ENCODE data around the gene LRRC49.
"Not testable (repeated sequence)": the region's sequence is repeated elsewhere in the genome, so short reads cannot be mapped to it uniquely, and the experiment has no call there.

Gene LRRC49

GRCh38 chr15:71003319-71003718 is 110.7 kb downstream of the LRRC49 start:
- H3K4me1 ChIP-seq (ENCODE audit: low read length): no peaks in the 10 kb centered on the region
- H2AFZ ChIP-seq (ENCODE audit: low read depth, low read length): no peak overlapping the region
- no peak overlapping the region for H3K9ac ChIP-seq (ENCODE audit: low read length)
- H4K20me1 ChIP-seq (ENCODE audit: insufficient read depth, low read length): no peaks in the 10 kb centered on the region
- 0 out of 2 replicates have a peak, but pooled peaks cover 3% of the 10 kb centered on the region for H3K27me3 ChIP-seq (ENCODE audit: low read depth, low read length)
- H3K27ac ChIP-seq (ENCODE audit: low read length): no peak overlapping the region
- H3K4me2 ChIP-seq (ENCODE audit: low read length): no peak overlapping the region
- no peaks in the 10 kb centered on the region for H3K9me3 ChIP-seq (ENCODE audit: insufficient read depth, low read length)
- no peak overlapping the region for H3K4me3 ChIP-seq (ENCODE audit: low read length)
- no peaks in the 10 kb centered on the region for H3K79me2 ChIP-seq (ENCODE audit: low read length)
- H3K36me3 ChIP-seq (replicated peaks; ENCODE audit: low read depth, low read length): no peaks in the 10 kb centered on the region
- TF ChIP-seq EZH2phosphoT487 (IDR thresholded peaks at IDR 0.05; ENCODE audit: low read depth) (no peak), CTCF (IDR thresholded peaks at IDR 0.05; ENCODE audit: low read depth, low read length) (no peak)

- not testable (repeated sequence) for H3K9ac ChIP-seq (ENCODE audit: low read length); H3K27me3 ChIP-seq (ENCODE audit: low read depth, low read length); H2AFZ ChIP-seq (ENCODE audit: low read depth, low read length)
These were observed 111.9 kb downstream of the LRRC49 start for GRCh38 chr15:71004506-71004905.

DNA sequence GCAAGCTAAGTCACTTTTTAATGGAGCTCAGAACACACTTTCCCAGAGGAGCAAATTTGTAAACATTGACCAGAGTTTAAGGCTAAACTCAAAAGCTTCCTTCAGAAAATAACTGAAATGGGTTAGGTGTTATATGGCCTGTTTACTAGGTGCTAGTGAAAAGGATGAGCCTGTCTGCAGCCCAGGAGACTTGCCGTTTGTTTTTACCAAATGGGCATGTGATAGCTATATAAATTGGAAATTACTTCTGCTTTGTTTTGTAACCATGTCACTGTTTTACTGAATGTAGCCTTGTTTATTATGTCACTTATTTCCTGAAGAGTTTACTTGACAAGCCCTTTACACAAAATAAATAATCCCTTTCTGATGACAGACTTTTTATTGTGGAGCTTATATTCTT is 113.3 kb downstream of the LRRC49 start:
- H3K4me1 ChIP-seq (ENCODE audit: low read length): peaks cover 13% of the 10 kb centered on the region
- H3K27me3 ChIP-seq (ENCODE audit: low read depth, low read length): 0 out of 2 replicates have a peak, but pooled peaks cover 3% of the 10 kb centered on the region
- H3K4me2 ChIP-seq (ENCODE audit: low read length): no peak overlapping the region
- H3K4me3 ChIP-seq (ENCODE audit: low read length): no peak overlapping the region
- no peak overlapping the region for H3K9ac ChIP-seq (ENCODE audit: low read length)
- no peaks in the 10 kb centered on the region for H3K36me3 ChIP-seq (replicated peaks; ENCODE audit: low read depth, low read length)
- no peaks in the 10 kb centered on the region for H3K79me2 ChIP-seq (ENCODE audit: low read length)
- H4K20me1 ChIP-seq (ENCODE audit: insufficient read depth, low read length): no peaks in the 10 kb centered on the region
- no peaks in the 10 kb centered on the region for H3K9me3 ChIP-seq (ENCODE audit: insufficient read depth, low read length)
- H2AFZ ChIP-seq (ENCODE audit: low read depth, low read length): no peak overlapping the region
- no peak overlapping the region for H3K27ac ChIP-seq (ENCODE audit: low read length)
- TF ChIP-seq EZH2phosphoT487 (IDR thresholded peaks at IDR 0.05; ENCODE audit: low read depth): no peak
- no peak for TF ChIP-seq CTCF (IDR thresholded peaks at IDR 0.05; ENCODE audit: low read depth, low read length)

More at GRCh38 chr15:71004506-71004905, 111.9 kb downstream of the LRRC49 start:
- H4K20me1 ChIP-seq (ENCODE audit: insufficient read depth, low read length); H3K9me3 ChIP-seq (ENCODE audit: insufficient read depth, low read length); H3K36me3 ChIP-seq (replicated peaks; ENCODE audit: low read depth, low read length); H3K27ac ChIP-seq (ENCODE audit: low read length); H3K79me2 ChIP-seq (ENCODE audit: low read length); H3K4me1 ChIP-seq (ENCODE audit: low read length); H3K4me3 ChIP-seq (ENCODE audit: low read length); H3K4me2 ChIP-seq (ENCODE audit: low read length): not testable (repeated sequence)

DNA sequence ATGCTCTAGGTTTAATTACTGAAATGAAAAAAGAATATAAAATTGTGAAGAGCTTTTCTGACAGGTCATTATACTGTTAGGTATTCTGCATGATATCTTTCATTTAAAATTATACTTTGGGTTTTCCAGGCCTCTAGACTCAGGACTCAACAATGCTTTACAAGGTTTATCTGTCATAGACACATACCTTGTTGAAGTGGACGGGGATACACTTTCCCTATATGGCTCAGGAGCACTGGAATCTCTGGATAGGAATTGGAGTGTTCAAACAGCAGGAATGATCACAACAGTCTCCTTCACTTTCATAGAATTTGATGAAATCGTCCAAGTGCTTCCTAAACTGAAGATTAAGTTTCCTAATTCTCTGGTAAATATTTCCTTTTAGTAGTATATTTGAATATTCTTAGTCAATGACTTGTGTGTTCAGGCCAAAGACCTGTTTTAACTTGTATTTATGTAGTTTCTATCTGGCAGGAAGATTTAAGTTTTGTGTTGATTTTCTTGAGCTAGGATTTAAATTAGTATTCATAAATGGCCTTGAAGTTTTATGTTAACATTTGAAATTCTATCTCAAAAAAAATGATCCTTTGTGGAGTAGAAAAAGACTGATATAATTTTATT is 115.7 kb downstream of the LRRC49 start:
- no peak overlapping the region for H2AFZ ChIP-seq (ENCODE audit: low read depth, low read length)
- H3K27ac ChIP-seq (ENCODE audit: low read length): no peak overlapping the region
- no peak overlapping the region for H3K4me3 ChIP-seq (ENCODE audit: low read length)
- no peaks in the 10 kb centered on the region for H4K20me1 ChIP-seq (ENCODE audit: insufficient read depth, low read length)
- H3K9ac ChIP-seq (ENCODE audit: low read length): no peak overlapping the region
- H3K9me3 ChIP-seq (ENCODE audit: insufficient read depth, low read length): no peaks in the 10 kb centered on the region
- H3K4me2 ChIP-seq (ENCODE audit: low read length): no peak overlapping the region
- H3K4me1 ChIP-seq (ENCODE audit: low read length): peaks cover 18% of the 10 kb centered on the region
- H3K79me2 ChIP-seq (ENCODE audit: low read length): no peaks in the 10 kb centered on the region
- H3K27me3 ChIP-seq (ENCODE audit: low read depth, low read length): peaks cover 13% of the 10 kb centered on the region; the same call in 1 of the 2 replicates
- TF ChIP-seq CTCF (IDR thresholded peaks at IDR 0.05; ENCODE audit: low read depth, low read length): no peak
- TF ChIP-seq EZH2phosphoT487 (IDR thresholded peaks at IDR 0.05; ENCODE audit: low read depth): no peak
- no peaks in the 10 kb centered on the region for H3K36me3 ChIP-seq (replicated peaks; ENCODE audit: low read depth, low read length)
